ENCODE data around the gene ELL.

The ELL gene

GRCh38 chr19:18491995-18492953 is 29.6 kb downstream of the ELL start:
- Histone ChIP-seq H3K9ac (ENCODE audit: low read length) (no peak overlapping the region), H3K36me3 (ENCODE audit: control insufficient read depth, low read depth, low read length) (no peaks in the 10 kb centered on the region), H3K4me3 (ENCODE audit: low read length) (no peak overlapping the region), H3K4me1 (ENCODE audit: control insufficient read depth, low read depth, low read length) (no peaks in the 10 kb centered on the region), H3K27ac (ENCODE audit: low read length) (no peak overlapping the region), H3K27me3 (ENCODE audit: control insufficient read depth, insufficient read depth, low read length) (no peaks in the 10 kb centered on the region), H3K9me3 (ENCODE audit: control insufficient read depth, low read depth, low read length) (no peaks in the 10 kb centered on the region)

GRCh38 chr19:18490728-18491127 is 31.1 kb downstream of the ELL start:
- no peaks in the 10 kb centered on the region for H3K36me3 ChIP-seq (ENCODE audit: control insufficient read depth, low read depth, low read length)
- no peak overlapping the region for H3K4me3 ChIP-seq (ENCODE audit: low read length)
- H3K27ac ChIP-seq (ENCODE audit: low read length): no peak overlapping the region
- no peak overlapping the region for H3K9ac ChIP-seq (ENCODE audit: low read length)
- no peaks in the 10 kb centered on the region for H3K27me3 ChIP-seq (ENCODE audit: control insufficient read depth, insufficient read depth, low read length)
- no peaks in the 10 kb centered on the region for H3K4me1 ChIP-seq (ENCODE audit: control insufficient read depth, low read depth, low read length)
- H3K9me3 ChIP-seq (ENCODE audit: control insufficient read depth, low read depth, low read length): no peaks in the 10 kb centered on the region

- Histone ChIP-seq H3K27me3 (ENCODE audit: control insufficient read depth, insufficient read depth, low read length) (no peaks in the 10 kb centered on the region), H3K4me3 (ENCODE audit: low read length) (no peak overlapping the region), H3K4me1 (ENCODE audit: control insufficient read depth, low read depth, low read length) (no peaks in the 10 kb centered on the region), H3K36me3 (ENCODE audit: control insufficient read depth, low read depth, low read length) (no peaks in the 10 kb centered on the region), H3K27ac (ENCODE audit: low read length) (no peak overlapping the region), H3K9ac (ENCODE audit: low read length) (no peak overlapping the region), H3K9me3 (ENCODE audit: control insufficient read depth, low read depth, low read length) (no peaks in the 10 kb centered on the region)
Observed at GRCh38 chr19:18489627-18490184, 32.2 kb downstream of the ELL start.

- no peaks in the 10 kb centered on the region for H3K4me1 ChIP-seq (ENCODE audit: control insufficient read depth, low read depth, low read length)
- H3K36me3 ChIP-seq (ENCODE audit: control insufficient read depth, low read depth, low read length): no peaks in the 10 kb centered on the region
- no peak overlapping the region for H3K9ac ChIP-seq (ENCODE audit: low read length)
- no peak overlapping the region for H3K4me3 ChIP-seq (ENCODE audit: low read length)
- no peak overlapping the region for H3K27ac ChIP-seq (ENCODE audit: low read length)
- no peaks in the 10 kb centered on the region for H3K27me3 ChIP-seq (ENCODE audit: control insufficient read depth, insufficient read depth, low read length)
- H3K9me3 ChIP-seq (ENCODE audit: control insufficient read depth, low read depth, low read length): no peaks in the 10 kb centered on the region
Observed at GRCh38 chr19:18488838-18489626, 32.8 kb downstream of the ELL start.

- no peak overlapping the region for H3K9ac ChIP-seq (ENCODE audit: low read length)
- H3K27ac ChIP-seq (ENCODE audit: low read length): no peak overlapping the region
Observed at GRCh38 chr19:18488403-18488723, 33.5 kb downstream of the ELL start.

GRCh38 chr19:18487576-18488402 is 34.1 kb downstream of the ELL start:
- Histone ChIP-seq H3K27ac (ENCODE audit: low read length) (no peak overlapping the region), H3K9me3 (ENCODE audit: control insufficient read depth, low read depth, low read length) (no peaks in the 10 kb centered on the region), H3K4me3 (ENCODE audit: low read length) (no peak overlapping the region), H3K27me3 (ENCODE audit: control insufficient read depth, insufficient read depth, low read length) (no peaks in the 10 kb centered on the region), H3K9ac (ENCODE audit: low read length) (no peak overlapping the region), H3K4me1 (ENCODE audit: control insufficient read depth, low read depth, low read length) (no peaks in the 10 kb centered on the region), H3K36me3 (ENCODE audit: control insufficient read depth, low read depth, low read length) (no peaks in the 10 kb centered on the region)

More at GRCh38 chr19:18488403-18488723, 33.5 kb downstream of the ELL start:
- Histone ChIP-seq H3K4me3 (ENCODE audit: low read length) (no peak overlapping the region), H3K4me1 (ENCODE audit: control insufficient read depth, low read depth, low read length) (no peaks in the 10 kb centered on the region), H3K36me3 (ENCODE audit: control insufficient read depth, low read depth, low read length) (no peaks in the 10 kb centered on the region), H3K9me3 (ENCODE audit: control insufficient read depth, low read depth, low read length) (no peaks in the 10 kb centered on the region), H3K27me3 (ENCODE audit: control insufficient read depth, insufficient read depth, low read length) (no peaks in the 10 kb centered on the region)

GRCh38 chr19:18486746-18487145 is 35.1 kb downstream of the ELL start:
- Histone ChIP-seq H3K9ac (ENCODE audit: low read length) (no peak overlapping the region), H3K27ac (ENCODE audit: low read length) (no peak overlapping the region), H3K9me3 (ENCODE audit: control insufficient read depth, low read depth, low read length) (no peaks in the 10 kb centered on the region), H3K36me3 (ENCODE audit: control insufficient read depth, low read depth, low read length) (no peaks in the 10 kb centered on the region), H3K4me3 (ENCODE audit: low read length) (no peak overlapping the region), H3K4me1 (ENCODE audit: control insufficient read depth, low read depth, low read length) (no peaks in the 10 kb centered on the region), H3K27me3 (ENCODE audit: control insufficient read depth, insufficient read depth, low read length) (no peaks in the 10 kb centered on the region)

- Histone ChIP-seq H3K27me3 (ENCODE audit: control insufficient read depth, insufficient read depth, low read length) (no peaks in the 10 kb centered on the region), H3K4me3 (ENCODE audit: low read length) (no peak overlapping the region), H3K4me1 (ENCODE audit: control insufficient read depth, low read depth, low read length) (no peaks in the 10 kb centered on the region), H3K27ac (ENCODE audit: low read length) (no peak overlapping the region), H3K9me3 (ENCODE audit: control insufficient read depth, low read depth, low read length) (no peaks in the 10 kb centered on the region), H3K9ac (ENCODE audit: low read length) (no peak overlapping the region), H3K36me3 (ENCODE audit: control insufficient read depth, low read depth, low read length) (no peaks in the 10 kb centered on the region)
Observed at GRCh38 chr19:18484992-18485391, 36.9 kb downstream of the ELL start.

- no peak overlapping the region for H3K27ac ChIP-seq (ENCODE audit: low read length)
- no peaks in the 10 kb centered on the region for H3K9me3 ChIP-seq (ENCODE audit: control insufficient read depth, low read depth, low read length)
- H3K4me3 ChIP-seq (ENCODE audit: low read length): no peak overlapping the region
- H3K4me1 ChIP-seq (ENCODE audit: control insufficient read depth, low read depth, low read length): no peaks in the 10 kb centered on the region
- H3K27me3 ChIP-seq (ENCODE audit: control insufficient read depth, insufficient read depth, low read length): no peaks in the 10 kb centered on the region
- no peak overlapping the region for H3K9ac ChIP-seq (ENCODE audit: low read length)
- H3K36me3 ChIP-seq (ENCODE audit: control insufficient read depth, low read depth, low read length): no peaks in the 10 kb centered on the region
Observed at GRCh38 chr19:18483119-18483890, 38.6 kb downstream of the ELL start.

GRCh38 chr19:18481505-18482222 is 40.2 kb downstream of the ELL start:
- Histone ChIP-seq H3K4me3 (ENCODE audit: low read length) (no peak overlapping the region), H3K27ac (ENCODE audit: low read length) (no peak overlapping the region), H3K9me3 (ENCODE audit: control insufficient read depth, low read depth, low read length) (no peaks in the 10 kb centered on the region), H3K36me3 (ENCODE audit: control insufficient read depth, low read depth, low read length) (no peaks in the 10 kb centered on the region), H3K4me1 (ENCODE audit: control insufficient read depth, low read depth, low read length) (no peaks in the 10 kb centered on the region), H3K27me3 (ENCODE audit: control insufficient read depth, insufficient read depth, low read length) (no peaks in the 10 kb centered on the region), H3K9ac (ENCODE audit: low read length) (no peak overlapping the region)
